ENCODE results near the gene FBXL16. TPM values are rescaled to one million over a fixed set of nuclear protein-coding genes. Genes with fewer than 3 reads are reported as not detected.

The FBXL16 gene
- total and polyA plus RNA-seq, 8 donors: 0.60 to 17.7 (median 2.3) TPM

GRCh38 chr16:672851-673250, 32.8 kb downstream of the FBXL16 start:
- H3K4me1 ChIP-seq: peaks cover 0 to 5% (median 5%) of the 10 kb centered on the region in 3 donors
- H3K27me3 ChIP-seq: no peaks in the 10 kb centered on the region
- intact Hi-C loops (cut with DNase I): no loop called here
- no peak for ATAC-seq
- WGBS, 2 donors: 95 to 97% methylated on average over 21 of the region's 21 CpGs
- DNase-seq: peak in 1 of 6 donors; percentile 80
- no peak for TF ChIP-seq CTCF (IDR thresholded peaks at IDR 0.05)
- H3K27ac ChIP-seq: no peak overlapping the region
- H3K9me3 ChIP-seq: no peaks in the 10 kb centered on the region
- H3K36me3 ChIP-seq: peaks cover 6 to 35% (median 32%) of the 10 kb centered on the region in 3 donors
- no peak overlapping the region for H3K4me3 ChIP-seq
- FAIRE-seq: no peak

GRCh38 chr16:672371-672770, 33.2 kb downstream of the FBXL16 start:
- no peak overlapping the region for H3K4me3 ChIP-seq
- FAIRE-seq: no peak
- no peak overlapping the region for H3K27ac ChIP-seq
- H3K4me1 ChIP-seq: peaks cover 0 to 9% (median 7%) of the 10 kb centered on the region in 3 donors
- DNase-seq: peak in 1 of 6 donors; percentile 79
- no peak for TF ChIP-seq CTCF (IDR thresholded peaks at IDR 0.05)
- intact Hi-C loops (cut with DNase I): no loop called here
- H3K27me3 ChIP-seq: no peaks in the 10 kb centered on the region
- peaks cover 6 to 35% (median 32%) of the 10 kb centered on the region in 3 donors for H3K36me3 ChIP-seq
- no peaks in the 10 kb centered on the region for H3K9me3 ChIP-seq
- 93 to 95% methylated on average over 19 of the region's 19 CpGs for WGBS, 2 donors
- no peak for ATAC-seq

GRCh38 chr16:671353-672131, 34.1 kb downstream of the FBXL16 start:
- WGBS, 2 donors: 87 to 89% methylated on average over 39 to 40 of the region's 40 CpGs
- ATAC-seq (no peak), DNase-seq (peak in 1 of 6 donors; percentile 83), FAIRE-seq (no peak)
- intact Hi-C loops (cut with DNase I): no loop called here
- no peak for TF ChIP-seq CTCF (IDR thresholded peaks at IDR 0.05)
- H3K4me3 ChIP-seq: no peak overlapping the region
- H3K4me1 ChIP-seq: peaks cover 0 to 10% (median 7%) of the 10 kb centered on the region in 3 donors
- H3K27me3 ChIP-seq: no peaks in the 10 kb centered on the region
- H3K36me3 ChIP-seq: peaks cover 6 to 35% (median 32%) of the 10 kb centered on the region in 3 donors
- no peak overlapping the region for H3K27ac ChIP-seq
- no peaks in the 10 kb centered on the region for H3K9me3 ChIP-seq

GRCh38 chr16:670485-671352, 34.9 kb downstream of the FBXL16 start:
- TF ChIP-seq CTCF (IDR thresholded peaks at IDR 0.05): no peak
- no peak for ATAC-seq
- Histone ChIP-seq H3K4me3 (no peak overlapping the region), H3K4me1 (peaks cover 0 to 10% (median 7%) of the 10 kb centered on the region in 3 donors), H3K9me3 (no peaks in the 10 kb centered on the region), H3K36me3 (peaks cover 6 to 35% (median 32%) of the 10 kb centered on the region in 3 donors), H3K27ac (no peak overlapping the region), H3K27me3 (no peaks in the 10 kb centered on the region)
- WGBS, 2 donors: 93 to 96% methylated on average over 51 to 52 of the region's 52 CpGs
- DNase-seq: peak in 1 of 6 donors; percentile 84
- intact Hi-C loops (cut with DNase I): no loop called here
- FAIRE-seq: no peak
